GM12878 (cell line): ENCODE results near the gene GZMM. TPM values are rescaled to one million over a fixed set of nuclear protein-coding genes. Genes with fewer than 3 reads are reported as not detected.
A peak's percentile ranks its signal among the peaks of the same experiment; 100 is the strongest.

Experiments used
- ATAC-seq: fragments of 200-7000 bp; cut with Tn5 transposase; 3 replicates; pipeline ENCODE4 v1.9.1; 2020; ENCODE audit warnings: mild to moderate bottlenecking, moderate library complexity
- BruUV-seq: library from RNA; stranded (reverse); fragments of 400-500 nt; replicated peaks from 2 replicates; lab custom pipeline; 2021; lab: Mats Ljungman, UMichigan
- CTCF ChIA-PET: fragments of 300-600 bp; sonication (Branson Sonifier 250); formaldehyde crosslinking; extraction: SDS; loops from one replicate; lab custom pipeline; 2021; ENCODE audit warnings: inconsistent platforms; lab: Yijun Ruan, JAX
- POLR2A ChIA-PET: fragments of 350-600 bp; formaldehyde crosslinking; extraction: SDS; loops from one replicate; lab custom pipeline; 2021; ENCODE audit warnings: inconsistent platforms; lab: Charles Lee
- RAD21 ChIA-PET: fragments of 300-600 bp; sonication (Branson Sonifier 250); formaldehyde crosslinking; loops from one replicate; lab custom pipeline; 2023; ENCODE audit warnings: antibody characterized with exemption; ENCODE audit not compliant: unreplicated experiment; lab: Charles Lee
- SMC1A ChIA-PET: fragments of 300-600 bp; sonication (Branson Sonifier 250); formaldehyde crosslinking; loops from one replicate; lab custom pipeline; 2023; ENCODE audit not compliant: unreplicated experiment, uncharacterized antibody; lab: Charles Lee
- DNase-seq: peaks from one replicate; pipeline ENCODE4 v3.0.0-alpha.2; 2011; ENCODE audit warnings: low read depth, low spot score
- FAIRE-seq: peaks from 3 replicates; lab custom pipeline; 2011; peaks lifted over from hg19 to GRCh38; lab: Jason Lieb, UNC
- H2AFZ ChIP-seq: 2 replicates; pipeline ENCODE4 v1.6.0; 2011; ENCODE audit warnings: low read depth, low read length, control low read depth; ENCODE audit not compliant: control insufficient read depth
- H3K27ac ChIP-seq: 2 replicates; pipeline ENCODE4 v1.5.1; 2011; ENCODE audit warnings: control low read depth; ENCODE audit not compliant: control insufficient read depth, insufficient read depth
- H3K27me3 ChIP-seq, 2 experiments: replicated peaks in 1 of 2; 2 replicates each; pipeline versions ENCODE4 v1.6.0 to v1.6.1; 2011; ENCODE audit warnings: low read length in 1 of 2; ENCODE audit not compliant: control insufficient read depth in 2 of 2, insufficient read depth in 2 of 2
- H3K36me3 ChIP-seq, 2 experiments: 2 replicates each; pipeline ENCODE4 v1.5.1; 2011; ENCODE audit warnings: low read length in 1 of 2; ENCODE audit not compliant: control insufficient read depth in 2 of 2, insufficient read depth in 2 of 2
- H3K4me1 ChIP-seq: 2 replicates; pipeline ENCODE4 v1.6.1; 2011; ENCODE audit warnings: mild to moderate bottlenecking, low read length, moderate library complexity, mixed read lengths; ENCODE audit not compliant: control insufficient read depth, insufficient read depth
- H3K4me2 ChIP-seq: 2 replicates; pipeline ENCODE4 v1.6.0; 2011; ENCODE audit warnings: control low read depth; ENCODE audit not compliant: control insufficient read depth, insufficient read depth
- H3K4me3 ChIP-seq: fragments of 200-600 bp; sonication (generic); 2 replicates; pipeline ENCODE4 v1.5.1; 2016
- H3K79me2 ChIP-seq: 2 replicates; pipeline ENCODE4 v1.6.0; 2011; ENCODE audit warnings: low read length; ENCODE audit not compliant: control insufficient read depth, insufficient read depth
- H3K9ac ChIP-seq: 2 replicates; pipeline ENCODE4 v1.8.0; 2011; ENCODE audit warnings: low read length, control low read depth, mixed read lengths; ENCODE audit not compliant: control insufficient read depth, insufficient read depth
- H3K9me3 ChIP-seq: replicated peaks from 3 replicates; pipeline ENCODE4 v1.5.1; 2011; ENCODE audit warnings: mild to moderate bottlenecking, low read length; ENCODE audit not compliant: control insufficient read depth, insufficient read depth
- H4K20me1 ChIP-seq: 2 replicates; pipeline ENCODE4 v1.6.0; 2011; ENCODE audit not compliant: control insufficient read depth, insufficient read depth
- BHLHE40 ChIP-seq, 2 experiments: fragments of 450-650 bp in 1 of 2; IDR thresholded peaks; 2 replicates each; pipeline ENCODE4 v1.6.1; 2011 to 2017; ENCODE audit warnings: low read depth in 2 of 2, borderline replicate concordance in 1 of 2, improper control_type of control experiment in 1 of 2, low read length in 1 of 2, mild to moderate bottlenecking in 1 of 2
- BMI1 ChIP-seq: fragments of 450-650 bp; IDR thresholded peaks from 2 replicates; pipeline ENCODE4 v1.6.1; 2016; ENCODE audit warnings: mild to moderate bottlenecking, moderate library complexity, borderline replicate concordance
- FOXK2 ChIP-seq: fragments of 450-650 bp; IDR thresholded peaks from 2 replicates; pipeline ENCODE4 v1.6.1; 2017; ENCODE audit warnings: mild to moderate bottlenecking, moderate library complexity
- HDAC6 ChIP-seq: fragments of 200-600 bp; sonication (generic); IDR thresholded peaks from one replicate; pipeline ENCODE4 v1.8.0; 2017; ENCODE audit warnings: antibody characterized with exemption; ENCODE audit not compliant: unreplicated experiment
- IKZF1 ChIP-seq: fragments of 450-650 bp; conservative IDR thresholded peaks from 2 replicates; pipeline ENCODE4 v1.6.1; 2017; ENCODE audit warnings: antibody characterized with exemption, mild to moderate bottlenecking
- KLF5 ChIP-seq: fragments of 450-650 bp; IDR thresholded peaks from 2 replicates; pipeline ENCODE4 v1.6.1; 2014; ENCODE audit warnings: mild to moderate bottlenecking; ENCODE audit not compliant: partially characterized antibody
- LARP7 ChIP-seq: fragments of 450-650 bp; IDR thresholded peaks from 2 replicates; pipeline ENCODE4 v1.6.1; 2017; ENCODE audit warnings: mild to moderate bottlenecking
- MYC ChIP-seq: IDR thresholded peaks from 2 replicates; pipeline ENCODE4 v1.6.1; 2011; ENCODE audit warnings: mild to moderate bottlenecking, low read length, moderate library complexity, inconsistent platforms; ENCODE audit not compliant: insufficient read depth, insufficient replicate concordance, insufficient read length, severe bottlenecking
- NKRF ChIP-seq: fragments of 450-650 bp; conservative IDR thresholded peaks from 2 replicates; pipeline ENCODE4 v1.6.1; 2017; ENCODE audit warnings: mild to moderate bottlenecking, moderate library complexity
- NRF1 ChIP-seq: conservative IDR thresholded peaks from 2 replicates; pipeline ENCODE4 v1.6.1; 2011; ENCODE audit warnings: mild to moderate bottlenecking, low read depth, low read length, improper control_type of control experiment
- WGBS: methylation state at CpG from one replicate; pipeline ENCODE4 v1.1.6; 2016; ENCODE audit warnings: low lambda C conversion rate; ENCODE audit not compliant: insufficient replicate concordance, insufficient coverage; ENCODE audit errors: missing lambda C conversion rate; 5-methylcytosine and 5-hydroxymethylcytosine counted together
- in situ Hi-C: fragments of 300-500 bp; cut with MboI; formaldehyde crosslinking; loops from 9 replicates; pipeline ENCODE4 v1.14.3; 2018; ENCODE audit warnings: mixed read lengths
- intact Hi-C: fragments of 100-400 bp; cut with micrococcal nuclease; formaldehyde crosslinking; loops from one replicate; pipeline ENCODE4 v1.14.2; 2022; ENCODE audit not compliant: unreplicated experiment
- polyA plus RNA-seq, 11 experiments: library from polyadenylated mRNA; depleted of rRNA in 4 of 11; unstranded in 6 of 11; stranded (reverse) in 5 of 11; fragments of >200 nt; fragmentation: Nextera tagmentation in 4 of 11; fragmentation: Illumina TruSeq in 1 of 11; extraction: Ambion mirVana in 4 of 11; extraction: Trizol in 1 of 11; gene quantifications; 1 replicate in 1 of 11; 2 replicates in 10 of 11; pipeline versions ENCODE4 v1.2.1 to v1.2.3, GENCODE V29; 2011 to 2016; ENCODE audit warnings: inconsistent platforms in 2 of 11, missing spikeins in 2 of 11, low read depth in 1 of 11
- total RNA-seq, 4 experiments: library from RNA; depleted of rRNA in 3 of 4; stranded (reverse); fragments of >200 nt in 3 of 4; fragmentation: Illumina TruSeq in 1 of 4; extraction: Trizol in 1 of 4; gene quantifications; 2 replicates each; pipeline versions ENCODE4 v1.2.1 to v1.2.3, GENCODE V29; 2013 to 2021
- TF ChIP-seq, protein P1 (sequence below): fragments of 450-650 bp; formaldehyde crosslinking; IDR thresholded peaks from 2 replicates; pipeline ENCODE4 v1.5.0; 2022; ENCODE audit warnings: mild to moderate bottlenecking, missing genetic modification characterization
- TF ChIP-seq, protein P2 (sequence below), 3 experiments: IDR thresholded peaks in 2 of 3; conservative IDR thresholded peaks in 1 of 3; 2 replicates each; pipeline ENCODE4 v1.5.1; 2011; ENCODE audit warnings: low read depth in 3 of 3, low read length in 3 of 3, mild to moderate bottlenecking in 3 of 3, control low read depth in 2 of 3, moderate library complexity in 2 of 3, inconsistent platforms in 1 of 3, mixed read lengths in 1 of 3; ENCODE audit not compliant: control insufficient read depth in 2 of 3, insufficient read depth in 1 of 3; ENCODE audit errors: extremely low read depth in 1 of 3

The GZMM gene
- total and polyA plus RNA-seq, 10 of the 15 experiments (the other 5 are each of a cell fraction or from before 2014, with no cell fraction given) = 0.09 to 0.48 (median 0.23) TPM; not detected in 7

GRCh38 chr19:508204-509150 is 35.4 kb upstream of the GZMM start:
- Histone ChIP-seq H3K4me1 (peaks cover 17% of the 10 kb centered on the region), H3K27ac (no peak overlapping the region), H3K4me3 (peak overlapping the region; percentile 89), H4K20me1 (no peaks in the 10 kb centered on the region), H3K36me3 (no peaks in the 10 kb centered on the region)
- SMC1A ChIA-PET = interaction anchor here (0.6 to 1.8 kb wide), 2 partner anchors 66 to 125 kb away, joined by 3 to 4 read pairs; partner anchors contain the start of gene POLRMT
- RAD21 ChIA-PET = no interaction called here
- ATAC-seq (no peak), FAIRE-seq (no peak), DNase-seq (no peak)
- WGBS = 45% methylated on average over 29 of the region's 32 CpGs
- CTCF ChIA-PET = interaction anchor here (3.6 kb wide), 1 partner anchor 22 kb away, joined by 42 read pairs; the partner anchor contains the start of gene CDC34
- intact Hi-C loops = no loop called here
- TF ChIP-seq MYC = no peak
- TF ChIP-seq BHLHE40 (IDR thresholded peaks at IDR 0.05; ENCODE audit: borderline replicate concordance in 1 of 2, low read depth in 2 of 2, low read length in 1 of 2) = no peak
- TF ChIP-seq NKRF = no peak
- TF ChIP-seq, protein P1, sequence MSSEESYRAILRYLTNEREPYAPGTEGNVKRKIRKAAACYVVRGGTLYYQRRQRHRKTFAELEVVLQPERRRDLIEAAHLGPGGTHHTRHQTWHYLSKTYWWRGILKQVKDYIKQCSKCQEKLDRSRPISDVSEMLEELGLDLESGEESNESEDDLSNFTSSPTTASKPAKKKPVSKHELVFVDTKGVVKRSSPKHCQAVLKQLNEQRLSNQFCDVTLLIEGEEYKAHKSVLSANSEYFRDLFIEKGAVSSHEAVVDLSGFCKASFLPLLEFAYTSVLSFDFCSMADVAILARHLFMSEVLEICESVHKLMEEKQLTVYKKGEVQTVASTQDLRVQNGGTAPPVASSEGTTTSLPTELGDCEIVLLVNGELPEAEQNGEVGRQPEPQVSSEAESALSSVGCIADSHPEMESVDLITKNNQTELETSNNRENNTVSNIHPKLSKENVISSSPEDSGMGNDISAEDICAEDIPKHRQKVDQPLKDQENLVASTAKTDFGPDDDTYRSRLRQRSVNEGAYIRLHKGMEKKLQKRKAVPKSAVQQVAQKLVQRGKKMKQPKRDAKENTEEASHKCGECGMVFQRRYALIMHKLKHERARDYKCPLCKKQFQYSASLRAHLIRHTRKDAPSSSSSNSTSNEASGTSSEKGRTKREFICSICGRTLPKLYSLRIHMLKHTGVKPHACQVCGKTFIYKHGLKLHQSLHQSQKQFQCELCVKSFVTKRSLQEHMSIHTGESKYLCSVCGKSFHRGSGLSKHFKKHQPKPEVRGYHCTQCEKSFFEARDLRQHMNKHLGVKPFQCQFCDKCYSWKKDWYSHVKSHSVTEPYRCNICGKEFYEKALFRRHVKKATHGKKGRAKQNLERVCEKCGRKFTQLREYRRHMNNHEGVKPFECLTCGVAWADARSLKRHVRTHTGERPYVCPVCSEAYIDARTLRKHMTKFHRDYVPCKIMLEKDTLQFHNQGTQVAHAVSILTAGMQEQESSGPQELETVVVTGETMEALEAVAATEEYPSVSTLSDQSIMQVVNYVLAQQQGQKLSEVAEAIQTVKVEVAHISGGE (CRISPR knock-in tag) = no peak
- no peak for TF ChIP-seq FOXK2
- TF ChIP-seq IKZF1 = no peak
- TF ChIP-seq HDAC6 = no peak
- TF ChIP-seq LARP7 = no peak
- TF ChIP-seq BMI1 = no peak
- TF ChIP-seq, protein P2, sequence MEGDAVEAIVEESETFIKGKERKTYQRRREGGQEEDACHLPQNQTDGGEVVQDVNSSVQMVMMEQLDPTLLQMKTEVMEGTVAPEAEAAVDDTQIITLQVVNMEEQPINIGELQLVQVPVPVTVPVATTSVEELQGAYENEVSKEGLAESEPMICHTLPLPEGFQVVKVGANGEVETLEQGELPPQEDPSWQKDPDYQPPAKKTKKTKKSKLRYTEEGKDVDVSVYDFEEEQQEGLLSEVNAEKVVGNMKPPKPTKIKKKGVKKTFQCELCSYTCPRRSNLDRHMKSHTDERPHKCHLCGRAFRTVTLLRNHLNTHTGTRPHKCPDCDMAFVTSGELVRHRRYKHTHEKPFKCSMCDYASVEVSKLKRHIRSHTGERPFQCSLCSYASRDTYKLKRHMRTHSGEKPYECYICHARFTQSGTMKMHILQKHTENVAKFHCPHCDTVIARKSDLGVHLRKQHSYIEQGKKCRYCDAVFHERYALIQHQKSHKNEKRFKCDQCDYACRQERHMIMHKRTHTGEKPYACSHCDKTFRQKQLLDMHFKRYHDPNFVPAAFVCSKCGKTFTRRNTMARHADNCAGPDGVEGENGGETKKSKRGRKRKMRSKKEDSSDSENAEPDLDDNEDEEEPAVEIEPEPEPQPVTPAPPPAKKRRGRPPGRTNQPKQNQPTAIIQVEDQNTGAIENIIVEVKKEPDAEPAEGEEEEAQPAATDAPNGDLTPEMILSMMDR (IDR thresholded peaks at IDR 0.05 in 2 of 3, conservative IDR thresholded peaks at IDR 0.05 in 1 of 3; ENCODE audit: control insufficient read depth in 2 of 3, extremely low read depth in 1 of 3, insufficient read depth in 1 of 3, low read depth in 3 of 3, low read length in 3 of 3) = no peak
- TF ChIP-seq KLF5 = no peak
- TF ChIP-seq NRF1 = no peak
- TF ChIP-seq, all 136 proteins: peak for 0
- in situ Hi-C loops = no loop called here
- TSS peak; percentile 81 for BruUV-seq
- peaks cover 6% of the 10 kb centered on the region for H3K79me2 ChIP-seq
- H3K4me2 ChIP-seq = peak overlapping the region; percentile 96
- H3K9me3 ChIP-seq = no peaks in the 10 kb centered on the region; the same call in 2 of the 3 replicates
- H3K9ac ChIP-seq = peak overlapping the region; percentile 89
- peak overlapping the region; percentile 29 for H2AFZ ChIP-seq
- no peaks in the 10 kb centered on the region for H3K27me3 ChIP-seq
- POLR2A ChIA-PET = no interaction called here
